ENCODE results near the gene CLDN22.

GRCh38 chr4:183295711-183296110 lies 24.4 kb downstream of the CLDN22 start:
- no peak for TF ChIP-seq SUZ12 (IDR thresholded peaks at IDR 0.05; ENCODE audit: unreplicated experiment)
- TF ChIP-seq ASH2L (IDR thresholded peaks at IDR 0.05; ENCODE audit: borderline replicate concordance, low read depth) = no peak
- TF ChIP-seq POLR2AphosphoS5 (IDR thresholded peaks at IDR 0.05; ENCODE audit: low read length) = no peak
- TF ChIP-seq ESRRA (IDR thresholded peaks at IDR 0.05; ENCODE audit: low read length) = no peak

All from GM12878 (cell line).